ENCODE measurements around the gene TPP1. TPM values are rescaled to one million over a fixed set of nuclear protein-coding genes. Genes with fewer than 3 reads are reported as not detected.
A peak's percentile ranks its signal among the peaks of the same experiment; 100 is the strongest.

TPP1 gene
- total and polyA plus RNA-seq, 2 of the 13 experiments (the other 11 are each of a cell fraction or from before 2014, with no cell fraction given), result 13.9 to 74.6 TPM

- no peak for TF ChIP-seq ZNF496 (CRISPR knock-in tag; IDR thresholded peaks at IDR 0.05; ENCODE audit: insufficient replicate concordance)
- no peak for TF ChIP-seq ATM (IDR thresholded peaks at IDR 0.05; ENCODE audit: borderline replicate concordance)
- TF ChIP-seq ATRX (CRISPR knock-in tag; IDR thresholded peaks at IDR 0.05; ENCODE audit: borderline replicate concordance), result no peak
- TF ChIP-seq, protein P1, sequence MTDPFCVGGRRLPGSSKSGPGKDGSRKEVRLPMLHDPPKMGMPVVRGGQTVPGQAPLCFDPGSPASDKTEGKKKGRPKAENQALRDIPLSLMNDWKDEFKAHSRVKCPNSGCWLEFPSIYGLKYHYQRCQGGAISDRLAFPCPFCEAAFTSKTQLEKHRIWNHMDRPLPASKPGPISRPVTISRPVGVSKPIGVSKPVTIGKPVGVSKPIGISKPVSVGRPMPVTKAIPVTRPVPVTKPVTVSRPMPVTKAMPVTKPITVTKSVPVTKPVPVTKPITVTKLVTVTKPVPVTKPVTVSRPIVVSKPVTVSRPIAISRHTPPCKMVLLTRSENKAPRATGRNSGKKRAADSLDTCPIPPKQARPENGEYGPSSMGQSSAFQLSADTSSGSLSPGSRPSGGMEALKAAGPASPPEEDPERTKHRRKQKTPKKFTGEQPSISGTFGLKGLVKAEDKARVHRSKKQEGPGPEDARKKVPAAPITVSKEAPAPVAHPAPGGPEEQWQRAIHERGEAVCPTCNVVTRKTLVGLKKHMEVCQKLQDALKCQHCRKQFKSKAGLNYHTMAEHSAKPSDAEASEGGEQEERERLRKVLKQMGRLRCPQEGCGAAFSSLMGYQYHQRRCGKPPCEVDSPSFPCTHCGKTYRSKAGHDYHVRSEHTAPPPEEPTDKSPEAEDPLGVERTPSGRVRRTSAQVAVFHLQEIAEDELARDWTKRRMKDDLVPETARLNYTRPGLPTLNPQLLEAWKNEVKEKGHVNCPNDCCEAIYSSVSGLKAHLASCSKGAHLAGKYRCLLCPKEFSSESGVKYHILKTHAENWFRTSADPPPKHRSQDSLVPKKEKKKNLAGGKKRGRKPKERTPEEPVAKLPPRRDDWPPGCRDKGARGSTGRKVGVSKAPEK (CRISPR knock-in tag; IDR thresholded peaks at IDR 0.05; ENCODE audit: borderline replicate concordance), result no peak
- TF ChIP-seq, protein P2, sequence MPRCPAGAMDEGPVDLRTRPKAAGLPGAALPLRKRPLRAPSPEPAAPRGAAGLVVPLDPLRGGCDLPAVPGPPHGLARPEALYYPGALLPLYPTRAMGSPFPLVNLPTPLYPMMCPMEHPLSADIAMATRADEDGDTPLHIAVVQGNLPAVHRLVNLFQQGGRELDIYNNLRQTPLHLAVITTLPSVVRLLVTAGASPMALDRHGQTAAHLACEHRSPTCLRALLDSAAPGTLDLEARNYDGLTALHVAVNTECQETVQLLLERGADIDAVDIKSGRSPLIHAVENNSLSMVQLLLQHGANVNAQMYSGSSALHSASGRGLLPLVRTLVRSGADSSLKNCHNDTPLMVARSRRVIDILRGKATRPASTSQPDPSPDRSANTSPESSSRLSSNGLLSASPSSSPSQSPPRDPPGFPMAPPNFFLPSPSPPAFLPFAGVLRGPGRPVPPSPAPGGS (CRISPR knock-in tag; IDR thresholded peaks at IDR 0.05), result peak; percentile 65; the same call in 1 of the 2 replicates
- TF ChIP-seq ZFP36L2 (CRISPR knock-in tag; IDR thresholded peaks at IDR 0.05), result no peak
- TF ChIP-seq EEA1 (CRISPR knock-in tag; IDR thresholded peaks at IDR 0.05; ENCODE audit: borderline replicate concordance), result 0 out of 2 replicates have a peak, but pooled peaks have one; percentile 58
- peak; percentile 95 for TF ChIP-seq KMT2B (CRISPR knock-in tag; IDR thresholded peaks at IDR 0.05)
- no peak for TF ChIP-seq SMC3 (IDR thresholded peaks at IDR 0.05; ENCODE audit: low read length)
- TF ChIP-seq SPEN (CRISPR knock-in tag; IDR thresholded peaks at IDR 0.05; ENCODE audit: low read depth), result peak; percentile 98
- no peak for TF ChIP-seq ZNF235 (CRISPR knock-in tag; IDR thresholded peaks at IDR 0.05; ENCODE audit: borderline replicate concordance)
- TF ChIP-seq ZNF18 (CRISPR knock-in tag; IDR thresholded peaks at IDR 0.05; ENCODE audit: insufficient replicate concordance), result no peak
- TF ChIP-seq ARID5B (CRISPR knock-in tag; IDR thresholded peaks at IDR 0.05), result peak; percentile 66
- peak; percentile 92 for TF ChIP-seq DMAP1 (CRISPR knock-in tag; IDR thresholded peaks at IDR 0.05)
- no peak for TF ChIP-seq SMARCC2 (IDR thresholded peaks at IDR 0.05)
- no peak for TF ChIP-seq ZNF17 (CRISPR knock-in tag; IDR thresholded peaks at IDR 0.05)
- TF ChIP-seq, protein P3, sequence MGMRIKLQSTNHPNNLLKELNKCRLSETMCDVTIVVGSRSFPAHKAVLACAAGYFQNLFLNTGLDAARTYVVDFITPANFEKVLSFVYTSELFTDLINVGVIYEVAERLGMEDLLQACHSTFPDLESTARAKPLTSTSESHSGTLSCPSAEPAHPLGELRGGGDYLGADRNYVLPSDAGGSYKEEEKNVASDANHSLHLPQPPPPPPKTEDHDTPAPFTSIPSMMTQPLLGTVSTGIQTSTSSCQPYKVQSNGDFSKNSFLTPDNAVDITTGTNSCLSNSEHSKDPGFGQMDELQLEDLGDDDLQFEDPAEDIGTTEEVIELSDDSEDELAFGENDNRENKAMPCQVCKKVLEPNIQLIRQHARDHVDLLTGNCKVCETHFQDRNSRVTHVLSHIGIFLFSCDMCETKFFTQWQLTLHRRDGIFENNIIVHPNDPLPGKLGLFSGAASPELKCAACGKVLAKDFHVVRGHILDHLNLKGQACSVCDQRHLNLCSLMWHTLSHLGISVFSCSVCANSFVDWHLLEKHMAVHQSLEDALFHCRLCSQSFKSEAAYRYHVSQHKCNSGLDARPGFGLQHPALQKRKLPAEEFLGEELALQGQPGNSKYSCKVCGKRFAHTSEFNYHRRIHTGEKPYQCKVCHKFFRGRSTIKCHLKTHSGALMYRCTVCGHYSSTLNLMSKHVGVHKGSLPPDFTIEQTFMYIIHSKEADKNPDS (CRISPR knock-in tag; IDR thresholded peaks at IDR 0.05), result 0 out of 2 replicates have a peak, but pooled peaks have one; percentile 65
These were observed 15.7 kb downstream of the TPP1 start, which contains the start of the genes ILK and RRP8 (continued) for GRCh38 chr11:6603287-6604080.

Data from HepG2 (cell line).